Progenitor cell of endocrine pancreas (in vitro differentiated cells): ENCODE measurements around the gene BMPR1A. TPM values are rescaled to one million over a fixed set of nuclear protein-coding genes. Genes with fewer than 3 reads are reported as not detected.

Source experiments
- DNase-seq: peaks from one replicate; pipeline ENCODE4 v3.0.0; 2021; ENCODE audit warnings: low spot score; ENCODE audit not compliant: unreplicated experiment
- H3K27ac Mint-ChIP-seq: 2 replicates; pipeline ENCODE4 v1.8.0; 2021; ENCODE audit warnings: mild to moderate bottlenecking, moderate library complexity, mixed read lengths
- H3K27me3 Mint-ChIP-seq: 2 replicates; pipeline ENCODE4 v1.8.0; 2021; ENCODE audit warnings: mixed read lengths
- H3K36me3 Mint-ChIP-seq: 2 replicates; pipeline ENCODE4 v1.8.0; 2022; ENCODE audit warnings: mixed read lengths; ENCODE audit not compliant: insufficient read depth
- H3K4me1 Mint-ChIP-seq: 2 replicates; pipeline ENCODE4 v1.8.0; 2021; ENCODE audit warnings: low read depth, mixed read lengths
- H3K4me3 Mint-ChIP-seq: 2 replicates; pipeline ENCODE4 v1.8.0; 2021; ENCODE audit warnings: low read depth, mild to moderate bottlenecking, moderate library complexity, mixed read lengths
- H3K9me3 Mint-ChIP-seq: 2 replicates; pipeline ENCODE4 v1.8.0; 2021; ENCODE audit warnings: low read depth, mixed read lengths
- CTCF ChIP-seq: fragments of 200-600 bp; sonication (generic); IDR thresholded peaks from one replicate; pipeline ENCODE4 v1.5.0; 2021; ENCODE audit warnings: antibody characterized with exemption, mild to moderate bottlenecking; ENCODE audit not compliant: unreplicated experiment
- total RNA-seq: library from RNA; stranded (reverse); gene quantifications from 2 replicates; pipeline ENCODE4 v1.2.1, GENCODE V29; 2021

The BMPR1A gene
- total RNA-seq, 1 donor from 2014 or later, result 89.7 TPM

GRCh38 chr10:86752311-86752710, 4.1 kb upstream of the BMPR1A start:
- TF ChIP-seq CTCF, result no peak

GRCh38 chr10:86753051-86753450, 3.4 kb upstream of the BMPR1A start:
- Mint-ChIP-seq H3K36me3 (no peaks in the 10 kb centered on the region), H3K4me1 (peaks cover 26% of the 10 kb centered on the region), H3K9me3 (no peaks in the 10 kb centered on the region), H3K27ac (no peak overlapping the region), H3K4me3 (no peak overlapping the region), H3K27me3 (no peaks in the 10 kb centered on the region)
- DNase-seq, result no peak
- no peak for TF ChIP-seq CTCF

More at GRCh38 chr10:86752311-86752710, 4.1 kb upstream of the BMPR1A start:
- H3K36me3 Mint-ChIP-seq, result no peaks in the 10 kb centered on the region
- H3K4me1 Mint-ChIP-seq, result peaks cover 23% of the 10 kb centered on the region
- H3K4me3 Mint-ChIP-seq, result no peak overlapping the region
- no peaks in the 10 kb centered on the region for H3K27me3 Mint-ChIP-seq
- no peaks in the 10 kb centered on the region for H3K9me3 Mint-ChIP-seq
- H3K27ac Mint-ChIP-seq, result no peak overlapping the region
- no peak for DNase-seq

- H3K9me3 Mint-ChIP-seq, result no peaks in the 10 kb centered on the region
- H3K27ac Mint-ChIP-seq, result peak overlapping the region; percentile 56
- H3K27me3 Mint-ChIP-seq, result no peaks in the 10 kb centered on the region
- TF ChIP-seq CTCF, result no peak
- no peaks in the 10 kb centered on the region for H3K36me3 Mint-ChIP-seq
- peaks cover 34% of the 10 kb centered on the region for H3K4me1 Mint-ChIP-seq
- no peak for DNase-seq
- peak overlapping the region; percentile 10 for H3K4me3 Mint-ChIP-seq
Observed at GRCh38 chr10:86753638-86754434, 2.6 kb upstream of the BMPR1A start.

GRCh38 chr10:86755454-86755739, 1.0 kb upstream of the BMPR1A start:
- H3K27ac Mint-ChIP-seq, result peak overlapping the region; percentile 97
- H3K4me3 Mint-ChIP-seq, result peak overlapping the region; percentile 80
- H3K27me3 Mint-ChIP-seq, result no peaks in the 10 kb centered on the region
- no peaks in the 10 kb centered on the region for H3K36me3 Mint-ChIP-seq
- peaks cover 45% of the 10 kb centered on the region for H3K4me1 Mint-ChIP-seq
- no peaks in the 10 kb centered on the region for H3K9me3 Mint-ChIP-seq
- TF ChIP-seq CTCF, result no peak
- DNase-seq, result no peak

- H3K4me3 Mint-ChIP-seq, result peak overlapping the region; percentile 80
- peaks cover 45% of the 10 kb centered on the region for H3K4me1 Mint-ChIP-seq
- peak; percentile 72 for DNase-seq
- H3K36me3 Mint-ChIP-seq, result no peaks in the 10 kb centered on the region
- no peaks in the 10 kb centered on the region for H3K9me3 Mint-ChIP-seq
- no peak for TF ChIP-seq CTCF
- peak overlapping the region; percentile 97 for H3K27ac Mint-ChIP-seq
- no peaks in the 10 kb centered on the region for H3K27me3 Mint-ChIP-seq
Observed at GRCh38 chr10:86755740-86756510, 494 bp upstream of the BMPR1A start.
